PC-3 (cell line): Measurements from ENCODE around the gene SYT15. TPM values are rescaled to one million over a fixed set of nuclear protein-coding genes. Genes with fewer than 3 reads are reported as not detected.

Experiments used
- ATAC-seq: fragments of 200-7000 bp; cut with Tn5 transposase; 2 replicates; pipeline ENCODE4 v1.9.1; 2020; ENCODE audit warnings: mild to moderate bottlenecking, moderate library complexity
- BruUV-seq: library from RNA; stranded (reverse); fragments of 400-500 nt; replicated peaks from 2 replicates; lab custom pipeline; 2021; lab: Mats Ljungman, UMichigan
- CTCF ChIA-PET: fragments of 300-600 bp; sonication (Branson Sonifier 250); formaldehyde crosslinking; loops from one replicate; lab custom pipeline; 2022; ENCODE audit warnings: antibody characterized with exemption; lab: Charles Lee
- POLR2A ChIA-PET: fragments of 300-600 bp; sonication (Branson Sonifier 250); formaldehyde crosslinking; loops from one replicate; lab custom pipeline; 2022; ENCODE audit warnings: antibody characterized with exemption; ENCODE audit not compliant: unreplicated experiment; lab: Charles Lee
- DNase-seq: peaks from one replicate; pipeline ENCODE4 v3.0.0-alpha.2; 2015
- H2AFZ ChIP-seq: fragments of 300-600 bp; sonication (generic); 2 replicates; pipeline ENCODE4 v1.6.0; 2016; ENCODE audit warnings: antibody characterized with exemption, low read length
- H3F3A ChIP-seq: fragments of 300-600 bp; sonication (generic); one replicate; pipeline ENCODE4 v1.6.0; 2017; ENCODE audit warnings: antibody characterized with exemption, low read length, control low read depth, mild to moderate bottlenecking; ENCODE audit not compliant: unreplicated experiment
- H3K27ac ChIP-seq: fragments of 300-600 bp; sonication (generic); 2 replicates; pipeline ENCODE4 v1.5.1; 2016; ENCODE audit warnings: mild to moderate bottlenecking, low read length
- H3K27me3 ChIP-seq: fragments of 300-600 bp; sonication (generic); 2 replicates; pipeline ENCODE4 v1.6.1; 2016; ENCODE audit warnings: low read length, mixed read lengths
- H3K36me3 ChIP-seq: fragments of 300-600 bp; sonication (generic); 2 replicates; pipeline ENCODE4 v1.6.1; 2016; ENCODE audit warnings: low read depth, mixed run types, low read length, mixed read lengths
- H3K4me1 ChIP-seq: fragments of 300-600 bp; sonication (generic); 2 replicates; pipeline ENCODE4 v1.5.1; 2016; ENCODE audit warnings: low read length; ENCODE audit not compliant: insufficient read depth
- H3K4me2 ChIP-seq: fragments of 300-600 bp; sonication (generic); 2 replicates; pipeline ENCODE4 v1.6.0; 2016; ENCODE audit warnings: low read length
- H3K4me3 ChIP-seq: fragments of 300-600 bp; sonication (generic); 2 replicates; pipeline ENCODE4 v1.5.1; 2016; ENCODE audit warnings: mild to moderate bottlenecking, low read length, mixed read lengths
- H3K79me2 ChIP-seq: fragments of 300-600 bp; sonication (generic); 2 replicates; pipeline ENCODE4 v1.6.1; 2017; ENCODE audit warnings: low read length, mixed read lengths
- H3K9ac ChIP-seq: fragments of 300-600 bp; sonication (generic); 2 replicates; pipeline ENCODE4 v1.6.0; 2016; ENCODE audit warnings: mild to moderate bottlenecking, low read length
- H3K9me2 ChIP-seq: fragments of 300-600 bp; sonication (generic); replicated peaks from 2 replicates; pipeline ENCODE4 v1.6.1; 2016; ENCODE audit warnings: mixed run types, low read length, mixed read lengths
- H3K9me3 ChIP-seq: fragments of 300-600 bp; sonication (generic); 2 replicates; pipeline ENCODE4 v1.6.1; 2016; ENCODE audit warnings: low read length, mixed read lengths
- H4K20me1 ChIP-seq: fragments of 300-600 bp; sonication (generic); 2 replicates; pipeline ENCODE4 v1.6.1; 2016; ENCODE audit warnings: low read length, mixed read lengths
- CTCF ChIP-seq: fragments of 300-600 bp; sonication (generic); conservative IDR thresholded peaks from 2 replicates; pipeline ENCODE4 v1.5.1; 2017; ENCODE audit warnings: antibody characterized with exemption, low read depth, mild to moderate bottlenecking, low read length
- EZH2 ChIP-seq: fragments of 300-600 bp; sonication (generic); IDR thresholded peaks from one replicate; pipeline ENCODE4 v1.6.1; 2017; ENCODE audit warnings: antibody characterized with exemption, mild to moderate bottlenecking, low read length; ENCODE audit not compliant: unreplicated experiment
- EZH2phosphoT487 ChIP-seq: fragments of 300-600 bp; sonication (generic); IDR thresholded peaks from 2 replicates; pipeline ENCODE4 v1.6.1; 2018; ENCODE audit warnings: mild to moderate bottlenecking, antibody characterized with exemption, low read length, borderline replicate concordance
- intact Hi-C: fragments of 100-400 bp; cut with micrococcal nuclease; formaldehyde crosslinking; loops from 2 replicates; pipeline ENCODE4 v1.9.0; 2023
- total RNA-seq: library from RNA; depleted of rRNA; stranded (reverse); fragments of >200 nt; gene quantifications from 2 replicates; pipeline ENCODE4 v1.2.3, GENCODE V29; 2014

The SYT15 gene
- total RNA-seq, 1 experiment from 2014 or later, result not detected

GRCh38 chr10:46559231-46559671, 19.7 kb upstream of the SYT15 start:
- Histone ChIP-seq H3K27me3 (no peaks in the 10 kb centered on the region), H3K4me2 (no peak overlapping the region), H3K4me3 (no peak overlapping the region), H3K4me1 (no peaks in the 10 kb centered on the region; the same call in 1 of the 2 replicates), H2AFZ (no peak overlapping the region), H3F3A (no peaks in the 10 kb centered on the region), H3K9me3 (no peaks in the 10 kb centered on the region), H3K79me2 (no peaks in the 10 kb centered on the region), H3K36me3 (no peaks in the 10 kb centered on the region), H4K20me1 (no peaks in the 10 kb centered on the region), H3K27ac (no peak overlapping the region), H3K9me2 (no peaks in the 10 kb centered on the region), H3K9ac (no peak overlapping the region)
- POLR2A ChIA-PET, result no interaction called here
- no peak for ATAC-seq
- DNase-seq, result no peak
- CTCF ChIA-PET, result no interaction called here
- no peak for TF ChIP-seq EZH2
- no peak for TF ChIP-seq CTCF
- TF ChIP-seq EZH2phosphoT487, result no peak
- BruUV-seq, result no TSS peak
- intact Hi-C loops, result no loop called here

DNA sequence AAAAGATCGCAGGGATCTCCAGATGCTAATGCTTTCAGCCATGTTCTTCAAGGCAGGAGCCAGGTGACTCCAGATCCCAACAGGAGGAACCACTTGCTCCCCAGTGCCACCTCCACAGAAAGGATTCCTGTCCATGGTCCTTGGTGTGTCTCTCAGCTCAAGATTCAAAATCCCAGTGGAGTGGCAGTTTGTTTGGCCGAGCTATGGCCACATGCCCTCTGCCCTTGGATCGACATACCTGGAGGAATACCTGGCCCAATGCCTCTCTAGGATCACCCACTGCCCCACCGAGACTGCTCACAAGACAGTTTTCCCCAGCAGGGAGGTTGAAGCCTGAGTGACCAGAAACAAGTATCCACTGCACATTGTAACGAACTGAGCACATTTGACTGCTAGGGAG, 18.5 kb upstream of the SYT15 start:
- no peaks in the 10 kb centered on the region for H3K36me3 ChIP-seq
- H2AFZ ChIP-seq, result no peak overlapping the region
- no peak for TF ChIP-seq EZH2phosphoT487
- TF ChIP-seq EZH2, result no peak
- TF ChIP-seq CTCF, result no peak
- no peak overlapping the region for H3K27ac ChIP-seq
- H3K9me3 ChIP-seq, result no peaks in the 10 kb centered on the region
- H3K4me1 ChIP-seq, result no peaks in the 10 kb centered on the region; the same call in 1 of the 2 replicates
- H3K4me3 ChIP-seq, result no peak overlapping the region
- DNase-seq, result no peak
- no peak for ATAC-seq
- H4K20me1 ChIP-seq, result no peaks in the 10 kb centered on the region
- H3K4me2 ChIP-seq, result no peak overlapping the region
- no peak overlapping the region for H3K9ac ChIP-seq
- H3K9me2 ChIP-seq, result no peaks in the 10 kb centered on the region
- intact Hi-C loops, result loop anchor here (10.0 kb wide), 1 partner anchor 336 kb away; no protein-coding TSS in a partner anchor
- BruUV-seq, result no TSS peak
- no peaks in the 10 kb centered on the region for H3F3A ChIP-seq
- H3K27me3 ChIP-seq, result no peaks in the 10 kb centered on the region
- H3K79me2 ChIP-seq, result no peaks in the 10 kb centered on the region
- CTCF ChIA-PET, result no interaction called here
- POLR2A ChIA-PET, result no interaction called here

GRCh38 chr10:46560952-46561351, 18.0 kb upstream of the SYT15 start:
- no peaks in the 10 kb centered on the region for H3K9me2 ChIP-seq
- ChIA-PET CTCF (no interaction called here), POLR2A (no interaction called here)
- no peak overlapping the region for H3K9ac ChIP-seq
- no peak overlapping the region for H2AFZ ChIP-seq
- no peaks in the 10 kb centered on the region for H4K20me1 ChIP-seq
- intact Hi-C loops, result loop anchor here (10.0 kb wide), 1 partner anchor 336 kb away; no protein-coding TSS in a partner anchor
- H3K9me3 ChIP-seq, result no peaks in the 10 kb centered on the region
- TF ChIP-seq EZH2phosphoT487, result no peak
- no peak for TF ChIP-seq EZH2
- no peak for TF ChIP-seq CTCF
- no TSS peak for BruUV-seq
- no peak overlapping the region for H3K4me3 ChIP-seq
- no peaks in the 10 kb centered on the region; the same call in 1 of the 2 replicates for H3K36me3 ChIP-seq
- H3K27ac ChIP-seq, result no peak overlapping the region
- H3K4me1 ChIP-seq, result no peaks in the 10 kb centered on the region; the same call in 1 of the 2 replicates
- H3K27me3 ChIP-seq, result no peaks in the 10 kb centered on the region
- ATAC-seq, result no peak
- no peak overlapping the region for H3K4me2 ChIP-seq
- H3F3A ChIP-seq, result no peaks in the 10 kb centered on the region
- H3K79me2 ChIP-seq, result no peaks in the 10 kb centered on the region
- DNase-seq, result no peak
